ENCODE results near the gene HEBP2. TPM values are rescaled to one million over a fixed set of nuclear protein-coding genes. Genes with fewer than 3 reads are reported as not detected.
A peak's percentile ranks its signal among the peaks of the same experiment; 100 is the strongest.

HEBP2 gene
- total RNA-seq, 1 donor = 35.8 TPM

- no peaks in the 10 kb centered on the region for H3K9me3 ChIP-seq (ENCODE audit: low read depth, low read length)
- H4K20me1 ChIP-seq (ENCODE audit: insufficient read depth, low read length) = no peaks in the 10 kb centered on the region
- H2AFZ ChIP-seq (ENCODE audit: low read length) = no peak overlapping the region
- no peak overlapping the region for H3K27ac ChIP-seq (ENCODE audit: low read depth, low read length)
- no peaks in the 10 kb centered on the region for H3K79me2 ChIP-seq (ENCODE audit: insufficient read depth, low read length)
- peaks cover 9% of the 10 kb centered on the region for H3K4me1 ChIP-seq (ENCODE audit: insufficient read depth, low read length)
- no peaks in the 10 kb centered on the region for H3K36me3 ChIP-seq (ENCODE audit: insufficient read depth, low read length)
- H3K4me3 ChIP-seq (ENCODE audit: insufficient read depth, low read length) = no peak overlapping the region
- no peak for TF ChIP-seq CTCF (IDR thresholded peaks at IDR 0.05; ENCODE audit: extremely low read depth, low read depth, low read length)
- no peaks in the 10 kb centered on the region for H3K27me3 ChIP-seq (ENCODE audit: insufficient read depth, low read length)
- no peak overlapping the region for H3K4me2 ChIP-seq (ENCODE audit: insufficient read depth, low read length)
- DNase-seq (ENCODE audit: insufficient read length, low spot score, missing footprints) = peak; percentile 82
Measured at GRCh38 chr6:138431256-138432062, 27.4 kb downstream of the HEBP2 start.

GRCh38 chr6:138432063-138432356 is 28.0 kb downstream of the HEBP2 start:
- no peak for TF ChIP-seq CTCF (IDR thresholded peaks at IDR 0.05; ENCODE audit: extremely low read depth, low read depth, low read length)
- Histone ChIP-seq H3K9me3 (ENCODE audit: low read depth, low read length) (no peaks in the 10 kb centered on the region), H3K27me3 (ENCODE audit: insufficient read depth, low read length) (no peaks in the 10 kb centered on the region), H3K4me2 (ENCODE audit: insufficient read depth, low read length) (no peak overlapping the region), H4K20me1 (ENCODE audit: insufficient read depth, low read length) (no peaks in the 10 kb centered on the region), H3K4me1 (ENCODE audit: insufficient read depth, low read length) (peaks cover 9% of the 10 kb centered on the region), H3K36me3 (ENCODE audit: insufficient read depth, low read length) (no peaks in the 10 kb centered on the region), H2AFZ (ENCODE audit: low read length) (no peak overlapping the region), H3K79me2 (ENCODE audit: insufficient read depth, low read length) (no peaks in the 10 kb centered on the region), H3K27ac (ENCODE audit: low read depth, low read length) (no peak overlapping the region), H3K4me3 (ENCODE audit: insufficient read depth, low read length) (no peak overlapping the region)
- DNase-seq (ENCODE audit: insufficient read length, low spot score, missing footprints) = no peak

GRCh38 chr6:138434096-138434495 is 30.1 kb downstream of the HEBP2 start:
- H3K4me2 ChIP-seq (ENCODE audit: insufficient read depth, low read length) = no peak overlapping the region
- no peak for DNase-seq (ENCODE audit: insufficient read length, low spot score, missing footprints)
- H2AFZ ChIP-seq (ENCODE audit: low read length) = no peak overlapping the region
- H3K4me1 ChIP-seq (ENCODE audit: insufficient read depth, low read length) = peaks cover 9% of the 10 kb centered on the region
- H3K4me3 ChIP-seq (ENCODE audit: insufficient read depth, low read length) = no peak overlapping the region
- H3K27me3 ChIP-seq (ENCODE audit: insufficient read depth, low read length) = no peaks in the 10 kb centered on the region
- H4K20me1 ChIP-seq (ENCODE audit: insufficient read depth, low read length) = no peaks in the 10 kb centered on the region
- H3K36me3 ChIP-seq (ENCODE audit: insufficient read depth, low read length) = no peaks in the 10 kb centered on the region
- no peaks in the 10 kb centered on the region for H3K79me2 ChIP-seq (ENCODE audit: insufficient read depth, low read length)
- H3K9me3 ChIP-seq (ENCODE audit: low read depth, low read length) = no peaks in the 10 kb centered on the region
- H3K27ac ChIP-seq (ENCODE audit: low read depth, low read length) = no peak overlapping the region
- TF ChIP-seq CTCF (IDR thresholded peaks at IDR 0.05; ENCODE audit: extremely low read depth, low read depth, low read length) = no peak

GRCh38 chr6:138434925-138435324 is 30.9 kb downstream of the HEBP2 start:
- H3K4me2 ChIP-seq (ENCODE audit: insufficient read depth, low read length) = no peak overlapping the region
- no peaks in the 10 kb centered on the region for H3K36me3 ChIP-seq (ENCODE audit: insufficient read depth, low read length)
- no peak for DNase-seq (ENCODE audit: insufficient read length, low spot score, missing footprints)
- H4K20me1 ChIP-seq (ENCODE audit: insufficient read depth, low read length) = no peaks in the 10 kb centered on the region
- H3K79me2 ChIP-seq (ENCODE audit: insufficient read depth, low read length) = no peaks in the 10 kb centered on the region
- no peak overlapping the region for H3K4me3 ChIP-seq (ENCODE audit: insufficient read depth, low read length)
- H3K4me1 ChIP-seq (ENCODE audit: insufficient read depth, low read length) = peaks cover under 1% of the 10 kb centered on the region
- no peaks in the 10 kb centered on the region for H3K9me3 ChIP-seq (ENCODE audit: low read depth, low read length)
- no peak for TF ChIP-seq CTCF (IDR thresholded peaks at IDR 0.05; ENCODE audit: extremely low read depth, low read depth, low read length)
- no peaks in the 10 kb centered on the region for H3K27me3 ChIP-seq (ENCODE audit: insufficient read depth, low read length)
- H2AFZ ChIP-seq (ENCODE audit: low read length) = no peak overlapping the region
- H3K27ac ChIP-seq (ENCODE audit: low read depth, low read length) = no peak overlapping the region
